ENCODE results near the gene ST7.

Gene ST7

GRCh38 chr7:117015258-117016184, 62.2 kb downstream of the ST7 start:
- Histone ChIP-seq H3K27me3 (ENCODE audit: insufficient read depth, insufficient read length) (no peaks in the 10 kb centered on the region), H3K9me3 (ENCODE audit: insufficient read depth, low read length) (no peaks in the 10 kb centered on the region), H3K4me3 (ENCODE audit: insufficient read length, low read depth) (no peak overlapping the region), H3K9ac (ENCODE audit: insufficient read length, low read depth) (no peak overlapping the region), H3K4me1 (ENCODE audit: insufficient read depth, insufficient read length) (no peaks in the 10 kb centered on the region), H3K36me3 (ENCODE audit: insufficient read depth, insufficient read length, low read length) (no peaks in the 10 kb centered on the region)
- TF ChIP-seq SUZ12 (IDR thresholded peaks at IDR 0.05; ENCODE audit: extremely low read depth, insufficient read depth, insufficient read length) (no peak), ZNF274 (IDR thresholded peaks at IDR 0.05; ENCODE audit: low read depth, low read length) (no peak), YY1 (IDR thresholded peaks at IDR 0.05; ENCODE audit: insufficient read depth, insufficient read length) (no peak)
- DNase-seq (ENCODE audit: low read depth, low spot score): no peak

DNA sequence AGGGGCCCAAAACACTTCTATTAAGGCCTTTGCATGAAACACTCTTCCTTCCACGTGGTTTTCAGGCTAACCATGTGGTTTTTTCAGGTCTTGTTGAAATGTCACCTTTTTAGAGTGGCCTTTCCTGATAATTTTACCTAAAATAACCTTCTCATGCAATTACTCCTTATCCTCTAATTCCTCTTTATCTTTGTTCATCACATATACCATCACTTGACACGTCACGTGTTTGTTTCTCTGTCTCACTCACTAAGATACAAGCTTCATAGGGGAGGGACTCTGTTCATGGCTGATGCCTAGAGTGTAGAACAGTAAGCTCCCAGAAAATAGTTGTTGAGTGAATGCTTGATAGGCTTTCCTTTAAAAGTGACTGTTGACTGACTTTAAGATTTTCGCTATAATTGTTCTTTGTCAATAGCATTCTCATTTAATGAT, 63.7 kb downstream of the ST7 start:
- no peak for TF ChIP-seq YY1 (IDR thresholded peaks at IDR 0.05; ENCODE audit: insufficient read depth, insufficient read length)
- no peak for TF ChIP-seq ZNF274 (IDR thresholded peaks at IDR 0.05; ENCODE audit: low read depth, low read length)
- TF ChIP-seq SUZ12 (IDR thresholded peaks at IDR 0.05; ENCODE audit: extremely low read depth, insufficient read depth, insufficient read length): no peak
- H3K4me1 ChIP-seq (ENCODE audit: insufficient read depth, insufficient read length): no peaks in the 10 kb centered on the region
- no peaks in the 10 kb centered on the region for H3K36me3 ChIP-seq (ENCODE audit: insufficient read depth, insufficient read length, low read length)
- no peaks in the 10 kb centered on the region for H3K27me3 ChIP-seq (ENCODE audit: insufficient read depth, insufficient read length)
- H3K4me3 ChIP-seq (ENCODE audit: insufficient read length, low read depth): no peak overlapping the region
- DNase-seq (ENCODE audit: low read depth, low spot score): no peak
- no peaks in the 10 kb centered on the region for H3K9me3 ChIP-seq (ENCODE audit: insufficient read depth, low read length)
- no peak overlapping the region for H3K9ac ChIP-seq (ENCODE audit: insufficient read length, low read depth)

GRCh38 chr7:117017702-117018266, 64.5 kb downstream of the ST7 start:
- no peak for DNase-seq (ENCODE audit: low read depth, low spot score)

GRCh38 chr7:117018713-117019112, 65.4 kb downstream of the ST7 start:
- TF ChIP-seq SUZ12 (IDR thresholded peaks at IDR 0.05; ENCODE audit: extremely low read depth, insufficient read depth, insufficient read length) (no peak), YY1 (IDR thresholded peaks at IDR 0.05; ENCODE audit: insufficient read depth, insufficient read length) (no peak), ZNF274 (IDR thresholded peaks at IDR 0.05; ENCODE audit: low read depth, low read length) (no peak)
- no peaks in the 10 kb centered on the region for H3K9me3 ChIP-seq (ENCODE audit: insufficient read depth, low read length)
- DNase-seq (ENCODE audit: low read depth, low spot score): no peak
- H3K4me1 ChIP-seq (ENCODE audit: insufficient read depth, insufficient read length): no peaks in the 10 kb centered on the region
- H3K36me3 ChIP-seq (ENCODE audit: insufficient read depth, insufficient read length, low read length): no peaks in the 10 kb centered on the region
- no peaks in the 10 kb centered on the region for H3K27me3 ChIP-seq (ENCODE audit: insufficient read depth, insufficient read length)
- H3K4me3 ChIP-seq (ENCODE audit: insufficient read length, low read depth): no peak overlapping the region
- H3K9ac ChIP-seq (ENCODE audit: insufficient read length, low read depth): no peak overlapping the region

More at GRCh38 chr7:117017702-117018266, 64.5 kb downstream of the ST7 start:
- no peaks in the 10 kb centered on the region for H3K9me3 ChIP-seq (ENCODE audit: insufficient read depth, low read length)
- no peak overlapping the region for H3K4me3 ChIP-seq (ENCODE audit: insufficient read length, low read depth)
- H3K36me3 ChIP-seq (ENCODE audit: insufficient read depth, insufficient read length, low read length): no peaks in the 10 kb centered on the region
- H3K27me3 ChIP-seq (ENCODE audit: insufficient read depth, insufficient read length): no peaks in the 10 kb centered on the region
- H3K9ac ChIP-seq (ENCODE audit: insufficient read length, low read depth): no peak overlapping the region
- TF ChIP-seq YY1 (IDR thresholded peaks at IDR 0.05; ENCODE audit: insufficient read depth, insufficient read length): no peak
- TF ChIP-seq ZNF274 (IDR thresholded peaks at IDR 0.05; ENCODE audit: low read depth, low read length): no peak
- TF ChIP-seq SUZ12 (IDR thresholded peaks at IDR 0.05; ENCODE audit: extremely low read depth, insufficient read depth, insufficient read length): no peak
- no peaks in the 10 kb centered on the region for H3K4me1 ChIP-seq (ENCODE audit: insufficient read depth, insufficient read length)

DNA sequence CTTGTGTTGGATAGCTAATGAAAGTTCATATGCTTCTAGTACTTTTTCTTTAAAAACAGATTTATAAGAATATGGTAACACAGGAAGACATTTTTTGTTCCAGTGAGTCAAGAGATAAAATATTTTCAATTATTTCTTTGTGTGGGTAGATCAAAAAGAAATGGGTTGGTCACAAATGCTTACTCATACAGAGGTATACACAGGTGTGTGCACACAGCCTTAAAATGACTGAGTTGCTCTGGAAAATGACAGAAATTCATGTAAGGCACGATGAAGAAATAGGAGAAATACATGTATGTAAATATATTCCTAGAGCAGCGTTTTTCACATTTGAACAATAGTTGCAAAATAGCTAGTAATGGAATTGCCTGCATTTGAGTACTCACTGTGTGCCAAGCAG, 66.0 kb downstream of the ST7 start:
- Histone ChIP-seq H3K9ac (ENCODE audit: insufficient read length, low read depth) (no peak overlapping the region), H3K36me3 (ENCODE audit: insufficient read depth, insufficient read length, low read length) (no peaks in the 10 kb centered on the region), H3K27me3 (ENCODE audit: insufficient read depth, insufficient read length) (no peaks in the 10 kb centered on the region), H3K9me3 (ENCODE audit: insufficient read depth, low read length) (no peaks in the 10 kb centered on the region), H3K4me3 (ENCODE audit: insufficient read length, low read depth) (no peak overlapping the region), H3K4me1 (ENCODE audit: insufficient read depth, insufficient read length) (no peaks in the 10 kb centered on the region)
- TF ChIP-seq ZNF274 (IDR thresholded peaks at IDR 0.05; ENCODE audit: low read depth, low read length) (no peak), YY1 (IDR thresholded peaks at IDR 0.05; ENCODE audit: insufficient read depth, insufficient read length) (no peak), SUZ12 (IDR thresholded peaks at IDR 0.05; ENCODE audit: extremely low read depth, insufficient read depth, insufficient read length) (no peak)
- no peak for DNase-seq (ENCODE audit: low read depth, low spot score)

- peak; percentile 63 for DNase-seq (ENCODE audit: low read depth, low spot score)
- H3K4me1 ChIP-seq (ENCODE audit: insufficient read depth, insufficient read length): no peaks in the 10 kb centered on the region
- H3K9me3 ChIP-seq (ENCODE audit: insufficient read depth, low read length): no peaks in the 10 kb centered on the region
- TF ChIP-seq YY1 (IDR thresholded peaks at IDR 0.05; ENCODE audit: insufficient read depth, insufficient read length): no peak
- TF ChIP-seq ZNF274 (IDR thresholded peaks at IDR 0.05; ENCODE audit: low read depth, low read length): no peak
- no peak for TF ChIP-seq SUZ12 (IDR thresholded peaks at IDR 0.05; ENCODE audit: extremely low read depth, insufficient read depth, insufficient read length)
- H3K4me3 ChIP-seq (ENCODE audit: insufficient read length, low read depth): no peak overlapping the region
- H3K9ac ChIP-seq (ENCODE audit: insufficient read length, low read depth): no peak overlapping the region
- H3K27me3 ChIP-seq (ENCODE audit: insufficient read depth, insufficient read length): no peaks in the 10 kb centered on the region
- H3K36me3 ChIP-seq (ENCODE audit: insufficient read depth, insufficient read length, low read length): no peaks in the 10 kb centered on the region
These were observed 66.7 kb downstream of the ST7 start for GRCh38 chr7:117019786-117020590.
